ENCODE data around the gene OTULINL. TPM values are rescaled to one million over a fixed set of nuclear protein-coding genes. Genes with fewer than 3 reads are reported as not detected.

Gene OTULINL
- total and polyA plus RNA-seq, 10 donors, result 3.8 to 52.5 (median 31.2) TPM

DNA sequence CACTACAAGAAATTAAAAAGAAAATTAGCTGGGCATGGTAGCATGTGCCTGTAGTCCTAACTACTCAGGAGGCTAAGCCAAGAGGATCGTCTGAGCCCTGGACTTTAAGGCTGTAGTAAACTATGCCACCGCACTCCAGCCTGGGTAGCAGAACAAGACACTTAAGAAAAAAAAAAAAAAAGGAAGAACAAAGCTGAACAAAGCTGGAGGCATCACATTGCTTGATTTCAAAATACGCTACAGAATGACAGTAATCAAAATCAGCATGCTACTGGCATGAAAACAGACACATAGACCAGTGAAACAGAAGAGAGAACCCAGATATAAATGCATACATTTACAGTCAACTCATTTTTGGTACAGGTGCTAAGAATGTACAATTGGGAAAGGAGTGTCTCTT is 68.5 kb downstream of the OTULINL start:
- TF ChIP-seq POLR2AphosphoS5 (IDR thresholded peaks at IDR 0.05) (no peak), POLR2A (IDR thresholded peaks at IDR 0.05) (no peak)
- TF ChIP-seq, protein P1, sequence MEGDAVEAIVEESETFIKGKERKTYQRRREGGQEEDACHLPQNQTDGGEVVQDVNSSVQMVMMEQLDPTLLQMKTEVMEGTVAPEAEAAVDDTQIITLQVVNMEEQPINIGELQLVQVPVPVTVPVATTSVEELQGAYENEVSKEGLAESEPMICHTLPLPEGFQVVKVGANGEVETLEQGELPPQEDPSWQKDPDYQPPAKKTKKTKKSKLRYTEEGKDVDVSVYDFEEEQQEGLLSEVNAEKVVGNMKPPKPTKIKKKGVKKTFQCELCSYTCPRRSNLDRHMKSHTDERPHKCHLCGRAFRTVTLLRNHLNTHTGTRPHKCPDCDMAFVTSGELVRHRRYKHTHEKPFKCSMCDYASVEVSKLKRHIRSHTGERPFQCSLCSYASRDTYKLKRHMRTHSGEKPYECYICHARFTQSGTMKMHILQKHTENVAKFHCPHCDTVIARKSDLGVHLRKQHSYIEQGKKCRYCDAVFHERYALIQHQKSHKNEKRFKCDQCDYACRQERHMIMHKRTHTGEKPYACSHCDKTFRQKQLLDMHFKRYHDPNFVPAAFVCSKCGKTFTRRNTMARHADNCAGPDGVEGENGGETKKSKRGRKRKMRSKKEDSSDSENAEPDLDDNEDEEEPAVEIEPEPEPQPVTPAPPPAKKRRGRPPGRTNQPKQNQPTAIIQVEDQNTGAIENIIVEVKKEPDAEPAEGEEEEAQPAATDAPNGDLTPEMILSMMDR (IDR thresholded peaks at IDR 0.05 in 8 of 11, conservative IDR thresholded peaks at IDR 0.05 in 3 of 11), result no peak
- Histone ChIP-seq H3K4me1 (peaks cover 0 to 9% (median 2%) of the 10 kb centered on the region in 6 donors), H3K27ac (no peak overlapping the region), H3K4me3 (no peak overlapping the region), H3K9me3 (no peaks in the 10 kb centered on the region), H3K27me3 (replicated peaks in 1 of 7) (peaks cover 0 to 5% (median 0%) of the 10 kb centered on the region in 7 donors), H3K36me3 (no peaks in the 10 kb centered on the region)
- intact Hi-C loops (cut with DNase I; ENCODE audit: low total_unique reads), result no loop called here
- WGBS, 5 donors, result 80 to 91% (median 86%) methylated on average over 3 of the region's 3 CpGs
- no peak for DNase-seq

- Histone ChIP-seq H3K36me3 (no peaks in the 10 kb centered on the region), H3K27ac (no peak overlapping the region), H3K9me3 (no peaks in the 10 kb centered on the region), H3K4me3 (no peak overlapping the region), H3K4me1 (no peaks in the 10 kb centered on the region), H3K27me3 (replicated peaks in 1 of 7) (no peaks in the 10 kb centered on the region)
- no peak for DNase-seq
- WGBS, 5 donors, result 46 to 52% (median 48%) methylated on average over 4 of the region's 4 CpGs
- intact Hi-C loops (cut with DNase I; ENCODE audit: low total_unique reads), result no loop called here
- TF ChIP-seq, protein P1 (IDR thresholded peaks at IDR 0.05 in 8 of 11, conservative IDR thresholded peaks at IDR 0.05 in 3 of 11), result no peak
- TF ChIP-seq POLR2AphosphoS5 (IDR thresholded peaks at IDR 0.05) (no peak), POLR2A (IDR thresholded peaks at IDR 0.05) (no peak)
These were observed 73.7 kb downstream of the OTULINL start for GRCh38 chr5:14655146-14655741.

GRCh38 chr5:14656898-14657297 is 75.3 kb downstream of the OTULINL start:
- H3K27ac ChIP-seq, result no peak overlapping the region
- H3K36me3 ChIP-seq, result no peaks in the 10 kb centered on the region
- no peak overlapping the region for H3K4me3 ChIP-seq
- TF ChIP-seq POLR2AphosphoS5 (IDR thresholded peaks at IDR 0.05) (no peak), POLR2A (IDR thresholded peaks at IDR 0.05) (no peak)
- TF ChIP-seq, protein P1 (IDR thresholded peaks at IDR 0.05 in 8 of 11, conservative IDR thresholded peaks at IDR 0.05 in 3 of 11), result no peak
- H3K4me1 ChIP-seq, result no peaks in the 10 kb centered on the region
- WGBS, 5 donors, result 32 to 65% (median 33%) methylated on average over 2 of the region's 2 CpGs
- intact Hi-C loops (cut with DNase I; ENCODE audit: low total_unique reads), result no loop called here
- no peaks in the 10 kb centered on the region for H3K27me3 ChIP-seq (replicated peaks in 1 of 7)
- no peaks in the 10 kb centered on the region for H3K9me3 ChIP-seq
- no peak for DNase-seq

- no peak for DNase-seq
- intact Hi-C loops (cut with DNase I; ENCODE audit: low total_unique reads), result no loop called here
- Histone ChIP-seq H3K27ac (no peak overlapping the region), H3K4me1 (peaks cover 8 to 17% (median 13%) of the 10 kb centered on the region in 6 donors), H3K4me3 (no peak overlapping the region), H3K9me3 (no peaks in the 10 kb centered on the region), H3K36me3 (no peaks in the 10 kb centered on the region), H3K27me3 (replicated peaks in 1 of 7) (no peaks in the 10 kb centered on the region)
- 89 to 98% (median 93%) methylated on average over 3 of the region's 3 CpGs for WGBS, 5 donors
- TF ChIP-seq, protein P1 (IDR thresholded peaks at IDR 0.05 in 8 of 11, conservative IDR thresholded peaks at IDR 0.05 in 3 of 11), result no peak
- TF ChIP-seq POLR2A (IDR thresholded peaks at IDR 0.05) (no peak), POLR2AphosphoS5 (IDR thresholded peaks at IDR 0.05) (no peak)
These were observed 78.4 kb downstream of the OTULINL start for GRCh38 chr5:14659821-14660607.
